CD1c-positive myeloid dendritic cell (primary cell): ENCODE results near the gene EBI3.
"Not testable (repeated sequence)": the region's sequence is repeated elsewhere in the genome, so short reads cannot be mapped to it uniquely, and the experiment has no call there.

Source experiments
- DNase-seq: peaks from one replicate; pipeline ENCODE4 v3.0.0-alpha.2; 2016; ENCODE audit errors: extremely low spot score

Gene EBI3

DNA sequence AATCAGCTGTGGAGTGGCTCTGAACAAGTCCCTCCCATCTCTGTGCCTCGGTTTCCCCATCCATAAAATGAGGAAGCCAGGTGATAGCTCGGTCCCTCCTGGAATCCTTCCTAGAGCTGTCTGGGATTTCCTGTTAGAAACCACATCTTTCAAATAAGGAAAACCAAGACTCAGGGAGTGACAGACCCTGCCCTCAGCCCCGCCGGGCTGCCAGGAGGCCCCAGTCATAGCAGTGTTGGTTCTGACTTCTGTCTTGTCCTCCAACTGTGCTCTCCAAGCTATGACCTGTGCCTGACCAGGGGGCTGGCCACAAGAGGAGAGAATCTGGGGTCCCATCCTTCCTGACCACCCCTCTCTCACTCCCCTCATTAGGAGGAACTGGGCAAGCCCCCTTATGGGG lies 48.7 kb downstream of the EBI3 start:
- no peak for DNase-seq

DNA sequence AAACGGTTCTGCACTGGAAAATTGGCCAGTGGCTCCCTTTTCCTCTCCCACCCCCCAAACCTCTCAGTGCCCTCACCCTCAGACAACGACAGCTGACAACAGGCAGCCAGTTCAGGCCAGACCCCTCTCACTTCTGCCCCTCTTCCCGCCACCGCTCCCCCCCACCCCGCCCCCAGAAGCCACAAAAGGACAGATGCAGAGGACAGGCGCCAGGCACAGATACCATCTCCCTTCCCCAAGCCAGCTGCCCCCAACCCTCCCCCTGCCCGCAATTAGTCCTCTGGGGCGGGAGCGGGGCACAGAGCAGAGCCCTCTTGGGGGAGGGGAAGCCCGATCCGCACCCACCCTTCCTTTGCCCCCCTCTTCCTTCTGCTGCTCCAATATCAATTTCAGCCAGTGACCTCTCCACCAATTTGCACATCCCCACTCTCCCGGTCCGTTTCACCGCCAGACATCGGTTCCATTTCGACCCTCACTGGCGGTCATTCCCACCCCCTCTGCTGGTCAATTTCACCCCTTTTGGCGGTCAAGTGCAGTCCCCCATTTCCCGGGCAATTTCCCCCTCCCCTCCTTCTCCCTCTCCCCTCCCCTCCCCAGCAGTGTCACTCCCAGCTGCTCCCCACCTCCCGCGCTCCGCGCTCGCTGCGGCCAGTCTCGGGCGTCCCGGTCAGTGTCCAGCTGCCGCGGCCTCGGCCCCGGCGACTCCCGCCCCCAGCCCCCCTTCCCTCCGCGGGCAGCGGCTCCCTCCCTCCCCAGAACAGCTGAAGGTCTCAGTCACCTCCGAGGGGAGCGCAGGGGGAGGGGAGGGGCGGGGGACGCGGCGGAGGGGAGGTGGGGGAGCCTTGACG lies 49.3 kb downstream of the EBI3 start, which contains the start of gene SHD:
SHD (plus strand) TSS at position 848 of the 848 bp plus-strand sequence. CDS start 798 bp downstream, outside the sequence.
- no peak for DNase-seq

DNA sequence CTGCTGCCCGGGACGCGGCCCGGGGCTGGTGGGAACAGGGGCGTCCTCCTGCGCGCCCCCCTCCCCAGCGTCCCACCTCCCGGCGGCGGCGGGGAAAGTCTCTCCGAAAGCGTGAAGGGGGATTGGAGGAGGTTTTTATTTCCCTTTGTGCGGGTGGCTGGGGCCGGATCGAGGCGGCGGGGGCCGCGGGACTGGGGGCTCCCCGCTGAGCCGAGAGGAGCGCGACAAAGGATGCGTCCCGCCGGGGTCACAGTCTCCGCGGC lies 49.9 kb downstream of the EBI3 start:
- DNase-seq: no peak

DNA sequence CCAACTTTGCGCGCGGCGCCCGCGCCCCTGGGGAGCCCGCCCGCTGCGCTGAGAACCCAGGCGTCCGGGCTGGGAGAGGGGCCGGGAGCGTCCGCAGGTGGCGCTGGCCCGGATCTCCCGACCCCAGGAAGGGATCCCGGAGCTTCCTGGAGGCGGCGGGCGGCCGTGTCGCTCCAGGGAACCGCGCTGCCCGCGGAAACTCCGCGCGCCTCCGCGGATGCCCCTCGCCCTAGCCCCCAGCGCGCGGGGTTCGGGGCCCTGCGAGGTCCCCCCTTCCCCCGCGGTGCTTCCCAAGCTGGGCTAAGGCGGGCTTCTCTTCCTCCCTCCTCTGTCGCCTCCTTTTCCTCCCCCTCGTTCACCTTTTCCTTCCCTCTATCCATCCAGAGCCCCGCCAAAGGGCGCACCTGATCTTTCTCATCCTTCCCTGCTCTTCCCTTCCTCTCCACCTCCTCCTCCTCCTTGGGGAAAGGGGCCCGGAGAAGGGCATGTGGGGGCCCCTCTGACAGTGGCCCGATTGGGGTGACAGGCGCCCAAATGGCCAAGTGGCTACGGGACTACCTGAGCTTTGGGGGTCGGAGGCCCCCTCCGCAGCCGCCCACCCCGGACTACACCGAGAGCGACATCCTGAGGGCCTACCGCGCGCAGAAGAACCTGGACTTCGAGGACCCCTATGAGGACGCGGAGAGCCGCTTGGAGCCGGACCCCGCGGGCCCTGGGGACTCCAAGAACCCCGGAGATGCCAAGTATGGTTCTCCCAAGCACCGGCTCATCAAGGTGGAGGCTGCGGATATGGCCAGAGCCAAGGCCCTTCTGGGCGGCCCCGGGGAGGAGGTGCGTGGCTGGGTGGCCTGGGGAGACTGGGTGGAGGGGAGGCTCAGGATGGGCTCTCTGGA lies 50.5 kb downstream of the EBI3 start:
- DNase-seq: no peak

DNA sequence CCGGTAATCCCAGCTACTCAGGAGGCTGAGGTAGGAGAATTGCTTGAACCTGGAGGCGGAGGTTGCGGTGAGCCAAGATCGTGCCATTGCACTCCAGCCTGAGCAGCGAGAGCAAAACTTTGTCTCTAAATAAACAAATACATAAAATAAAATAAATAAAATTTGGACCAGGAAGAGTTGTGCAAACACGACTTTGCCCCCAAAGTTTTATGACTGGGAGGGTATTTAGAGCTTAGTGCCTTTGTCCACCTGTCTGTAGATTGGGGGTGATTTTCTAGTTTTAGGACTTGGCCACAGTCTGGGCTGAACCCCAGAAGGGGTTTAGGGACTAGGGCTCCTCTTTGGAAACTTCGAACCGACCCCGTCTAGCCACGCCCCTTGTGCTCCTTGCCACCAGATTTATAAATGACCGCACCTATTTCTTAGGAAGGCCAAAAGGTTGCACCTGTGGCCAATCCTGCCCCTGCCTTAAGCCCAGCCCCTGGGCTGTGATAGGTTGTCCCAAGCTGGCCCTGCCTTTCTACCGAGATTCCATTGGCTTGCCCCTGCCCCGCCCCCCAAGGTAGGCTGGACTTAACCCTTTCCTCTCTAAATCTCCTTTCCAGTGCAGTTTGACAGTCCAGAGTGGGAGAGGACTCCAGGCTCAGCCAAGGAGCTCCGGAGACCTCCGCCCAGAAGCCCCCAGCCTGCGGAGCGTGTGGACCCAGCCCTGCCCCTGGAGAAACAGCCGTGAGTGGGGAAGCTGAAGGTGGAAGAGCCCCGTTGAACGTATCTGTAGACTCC lies 55.0 kb downstream of the EBI3 start:
- no peak for DNase-seq

DNA sequence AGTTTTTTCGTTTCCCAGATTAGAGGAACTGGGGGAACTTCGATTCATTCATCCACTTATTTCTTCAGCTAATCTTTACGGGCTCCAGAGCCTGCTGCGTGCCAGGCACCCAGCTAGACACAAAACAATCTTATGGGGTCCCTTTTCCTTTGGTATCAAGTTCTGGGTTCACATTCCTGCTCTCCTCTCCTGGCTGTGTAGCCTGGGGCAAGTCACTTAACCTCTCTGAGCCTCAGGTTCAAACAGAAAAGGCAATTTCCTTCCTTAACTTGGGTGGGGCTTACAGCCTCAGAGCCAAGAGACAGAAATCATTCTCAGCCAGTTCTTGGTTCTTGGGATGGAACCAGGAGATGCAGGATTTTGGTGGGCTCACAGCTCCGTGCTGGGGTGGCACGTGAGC lies 55.7 kb downstream of the EBI3 start:
- DNase-seq: no peak

DNA sequence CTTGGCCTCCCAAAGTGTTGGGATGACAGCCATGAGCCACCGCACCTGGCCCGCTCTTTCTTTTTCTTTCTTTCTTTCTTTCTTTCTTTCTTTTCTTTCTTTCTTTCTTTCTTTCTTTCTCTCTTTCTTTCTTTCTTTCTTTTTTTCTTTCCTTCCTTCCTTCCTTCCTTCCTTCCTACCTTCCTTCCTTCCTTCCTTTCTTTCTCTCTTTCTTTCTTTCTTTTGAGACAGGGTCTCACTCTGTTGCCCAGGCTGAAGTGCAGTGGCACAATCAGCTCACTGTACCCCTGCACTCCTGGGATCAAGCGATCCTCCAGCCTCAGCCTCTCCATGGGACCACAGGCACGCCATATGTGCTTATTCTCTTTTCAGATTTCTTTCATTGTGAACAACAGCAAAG lies 56.8 kb downstream of the EBI3 start:
- DNase-seq: not testable (repeated sequence)
